IMR-90 (cell line): ENCODE results near the gene KCTD3. TPM values are rescaled to one million over a fixed set of nuclear protein-coding genes. Genes with fewer than 3 reads are reported as not detected.
A peak's percentile ranks its signal among the peaks of the same experiment; 100 is the strongest.

ENCODE experiments used
- ATAC-seq: fragments of 200-7000 bp; cut with Tn5 transposase; 2 replicates; pipeline ENCODE4 v1.9.1; 2020; ENCODE audit warnings: low read depth, mild to moderate bottlenecking, moderate library complexity
- BruUV-seq: library from RNA; stranded (reverse); fragments of 400-500 nt; replicated peaks from 2 replicates; lab custom pipeline; 2021; lab: Mats Ljungman, UMichigan
- CTCF ChIA-PET: fragments of 300-600 bp; formaldehyde crosslinking; extraction: SDS; loops from one replicate; lab custom pipeline; 2021; ENCODE audit warnings: antibody characterized with exemption; lab: Yijun Ruan, JAX
- POLR2A ChIA-PET: fragments of 300-600 bp; sonication (Branson Sonifier 250); formaldehyde crosslinking; loops from one replicate; lab custom pipeline; 2022; ENCODE audit warnings: antibody characterized with exemption; ENCODE audit not compliant: unreplicated experiment; lab: Charles Lee
- DNase-seq: peaks from one replicate; pipeline ENCODE4 v3.0.0; 2013
- H2AFZ ChIP-seq: replicated peaks from 2 replicates; pipeline ENCODE3; 2013; ENCODE audit warnings: low read length, mild to moderate bottlenecking; ENCODE audit not compliant: poor library complexity
- H2AK5ac ChIP-seq: 2 replicates; pipeline ENCODE4 v1.6.1; 2013; ENCODE audit warnings: low read depth, low read length, inconsistent platforms
- H2AK9ac ChIP-seq: replicated peaks from 2 replicates; pipeline ENCODE3; 2013; ENCODE audit warnings: mild to moderate bottlenecking, low read depth, low read length, moderate library complexity; ENCODE audit not compliant: poor library complexity
- H2BK120ac ChIP-seq: 2 replicates; pipeline ENCODE4 v1.6.1; 2013; ENCODE audit warnings: low read depth, low read length, inconsistent platforms
- H2BK15ac ChIP-seq: 3 replicates; pipeline ENCODE4 v1.6.1; 2013; ENCODE audit warnings: low read depth, low read length, inconsistent platforms
- H2BK20ac ChIP-seq: 2 replicates; pipeline ENCODE4 v1.6.1; 2013; ENCODE audit warnings: low read depth, mild to moderate bottlenecking, inconsistent platforms, low read length, moderate library complexity
- H2BK5ac ChIP-seq: 2 replicates; pipeline ENCODE4 v1.6.1; 2013; ENCODE audit warnings: mild to moderate bottlenecking, low read depth, low read length, inconsistent platforms; ENCODE audit not compliant: poor library complexity, severe bottlenecking
- H3K14ac ChIP-seq: replicated peaks from 2 replicates; pipeline ENCODE4 v1.6.1; 2013; ENCODE audit warnings: low read depth, low read length, inconsistent platforms
- H3K18ac ChIP-seq: 2 replicates; pipeline ENCODE4 v1.6.1; 2013; ENCODE audit warnings: low read depth, low read length, control low read depth
- H3K23ac ChIP-seq: 2 replicates; pipeline ENCODE4 v1.6.1; 2013; ENCODE audit warnings: low read depth, low read length, inconsistent platforms
- H3K27ac ChIP-seq: 2 replicates; pipeline ENCODE4 v1.5.1; 2013; ENCODE audit warnings: mild to moderate bottlenecking, control low read depth, low read length; ENCODE audit not compliant: insufficient read depth
- H3K27me3 ChIP-seq: 2 replicates; pipeline ENCODE4 v1.6.1; 2013; ENCODE audit warnings: low read length; ENCODE audit not compliant: control insufficient read depth, insufficient read depth
- H3K36me3 ChIP-seq: 2 replicates; pipeline ENCODE4 v1.6.1; 2013; ENCODE audit warnings: low read length, mixed read lengths; ENCODE audit not compliant: control insufficient read depth, insufficient read depth
- H3K4ac ChIP-seq: 2 replicates; pipeline ENCODE4 v1.6.1; 2013; ENCODE audit warnings: low read depth, low read length, inconsistent platforms
- H3K4me1 ChIP-seq: 2 replicates; pipeline ENCODE4 v1.6.1; 2013; ENCODE audit warnings: low read length, mixed read lengths; ENCODE audit not compliant: control insufficient read depth, insufficient read depth
- H3K4me2 ChIP-seq: 2 replicates; pipeline ENCODE4 v1.6.1; 2013; ENCODE audit warnings: low read depth, mild to moderate bottlenecking, control low read depth, low read length, moderate library complexity
- H3K4me3 ChIP-seq: 2 replicates; pipeline ENCODE4 v1.5.1; 2013; ENCODE audit warnings: low read depth, mild to moderate bottlenecking, control low read depth, low read length, moderate library complexity; ENCODE audit not compliant: insufficient read depth
- H3K56ac ChIP-seq: 2 replicates; pipeline ENCODE4 v1.6.1; 2013; ENCODE audit warnings: low read length, inconsistent platforms; ENCODE audit not compliant: insufficient read depth; ENCODE audit errors: extremely low read depth
- H3K79me1 ChIP-seq, 2 experiments: 2 replicates each; pipeline ENCODE4 v1.6.1; 2013; ENCODE audit warnings: low read length in 2 of 2, inconsistent platforms in 1 of 2, low read depth in 1 of 2
- H3K9ac ChIP-seq: 2 replicates; pipeline ENCODE4 v1.6.1; 2013; ENCODE audit warnings: low read depth, low read length, control low read depth
- H3K9me1 ChIP-seq: 2 replicates; pipeline ENCODE4 v1.6.1; 2013; ENCODE audit warnings: low read length, inconsistent platforms; ENCODE audit not compliant: insufficient read depth
- H3K9me3 ChIP-seq: 2 replicates; pipeline ENCODE4 v1.6.1; 2013; ENCODE audit warnings: low read length; ENCODE audit not compliant: control insufficient read depth, insufficient read depth
- H4K20me1 ChIP-seq: 2 replicates; pipeline ENCODE4 v1.6.1; 2013; ENCODE audit warnings: low read length, inconsistent platforms; ENCODE audit not compliant: insufficient read depth
- H4K5ac ChIP-seq: 2 replicates; pipeline ENCODE4 v1.6.1; 2013; ENCODE audit warnings: mild to moderate bottlenecking, low read depth, low read length, control low read depth
- H4K8ac ChIP-seq, 2 experiments: 2 replicates each; pipeline ENCODE4 v1.6.1; 2013; ENCODE audit warnings: low read depth in 2 of 2, low read length in 2 of 2, control low read depth in 1 of 2, inconsistent platforms in 1 of 2
- H4K91ac ChIP-seq: 2 replicates; pipeline ENCODE4 v1.6.1; 2013; ENCODE audit warnings: low read depth, low read length, inconsistent platforms; ENCODE audit not compliant: insufficient read depth
- BHLHE40 ChIP-seq: fragments of 150-350 bp; IDR thresholded peaks from 2 replicates; pipeline ENCODE4 v1.6.1; 2016; ENCODE audit warnings: mild to moderate bottlenecking, low read depth, low read length
- CEBPB ChIP-seq: IDR thresholded peaks from 2 replicates; pipeline ENCODE4 v1.6.1; 2012; ENCODE audit warnings: low read depth, low read length, improper control_type of control experiment
- CHD1 ChIP-seq: IDR thresholded peaks from 2 replicates; pipeline ENCODE4 v1.6.1; 2012; ENCODE audit warnings: low read depth, low read length, improper control_type of control experiment
- CTCF ChIP-seq: conservative IDR thresholded peaks from 2 replicates; pipeline ENCODE4 v1.5.1; 2012; ENCODE audit warnings: mild to moderate bottlenecking, low read depth, low read length, improper control_type of control experiment
- FOS ChIP-seq: fragments of 150-350 bp; IDR thresholded peaks from 2 replicates; pipeline ENCODE4 v1.6.1; 2016; ENCODE audit warnings: low read depth, low read length
- MAFK ChIP-seq: IDR thresholded peaks from 2 replicates; pipeline ENCODE4 v1.6.1; 2012; ENCODE audit warnings: low read depth, low read length, improper control_type of control experiment
- MAZ ChIP-seq: IDR thresholded peaks from 2 replicates; pipeline ENCODE4 v1.6.1; 2012; ENCODE audit warnings: low read depth, mild to moderate bottlenecking, low read length, improper control_type of control experiment, moderate library complexity, borderline replicate concordance
- MXI1 ChIP-seq: IDR thresholded peaks from 2 replicates; pipeline ENCODE4 v1.6.1; 2012; ENCODE audit warnings: low read depth, mild to moderate bottlenecking, low read length, moderate library complexity, borderline replicate concordance
- NFE2L2 ChIP-seq: fragments of 150-350 bp; IDR thresholded peaks from 2 replicates; pipeline ENCODE4 v1.6.1; 2016; ENCODE audit warnings: low read depth, mild to moderate bottlenecking, low read length
- POLR2A ChIP-seq: IDR thresholded peaks from 2 replicates; pipeline ENCODE4 v1.6.1; 2012; ENCODE audit warnings: mild to moderate bottlenecking, low read depth, low read length
- RAD21 ChIP-seq: IDR thresholded peaks from 2 replicates; pipeline ENCODE4 v1.6.1; 2012; ENCODE audit warnings: low read length, improper control_type of control experiment
- RFX5 ChIP-seq: IDR thresholded peaks from 2 replicates; pipeline ENCODE4 v1.8.0; 2012; ENCODE audit warnings: low read depth, mild to moderate bottlenecking, low read length, moderate library complexity
- SMC3 ChIP-seq: fragments of 150-350 bp; IDR thresholded peaks from 2 replicates; pipeline ENCODE4 v1.6.1; 2016; ENCODE audit warnings: low read depth, mild to moderate bottlenecking, antibody characterized with exemption, low read length, moderate library complexity
- WGBS, 2 experiments: methylation state at CpG; one replicate each; pipeline versions ENCODE4 v1.1.5 to v1.1.7; 2013; ENCODE audit warnings: missing lambda C conversion rate in 2 of 2; ENCODE audit not compliant: insufficient read length in 1 of 2; ENCODE audit errors: extremely low coverage in 2 of 2; 5-methylcytosine and 5-hydroxymethylcytosine counted together
- dilution Hi-C: fragments of 300-500 bp; cut with HindIII; formaldehyde crosslinking; loops from one replicate; pipeline ENCODE4 v1.14.3; 2018; ENCODE audit warnings: low sequenced_read_pairs; ENCODE audit not compliant: unreplicated experiment
- in situ Hi-C: fragments of 300-500 bp; cut with MboI; formaldehyde crosslinking; loops from 3 replicates; pipeline ENCODE4 v1.14.3; 2019; ENCODE audit warnings: low sequenced_read_pairs, inconsistent platforms, mixed read lengths
- intact Hi-C: fragments of 100-400 bp; cut with micrococcal nuclease; formaldehyde crosslinking; loops from 2 replicates; pipeline ENCODE4 v1.10.0; 2022
- polyA plus RNA-seq, 3 experiments: library from polyadenylated mRNA; depleted of rRNA; stranded (reverse); fragments of >200 nt; gene quantifications; 2 replicates each; pipeline ENCODE4 v1.2.3, GENCODE V29; 2012; ENCODE audit warnings: low replicate concordance in 1 of 3
- total RNA-seq: library from RNA; depleted of rRNA; stranded (reverse); fragments of >200 nt; gene quantifications from 2 replicates; pipeline ENCODE4 v1.2.3, GENCODE V29; 2012
- TF ChIP-seq, protein P1 (sequence below): fragments of 150-350 bp; IDR thresholded peaks from 2 replicates; pipeline ENCODE4 v1.6.1; 2016; ENCODE audit warnings: low read depth, mild to moderate bottlenecking, low read length, moderate library complexity, borderline replicate concordance
- TF ChIP-seq, protein P2 (sequence below): fragments of 150-350 bp; IDR thresholded peaks from 2 replicates; pipeline ENCODE4 v1.6.1; 2017; ENCODE audit warnings: mild to moderate bottlenecking, antibody characterized with exemption, low read length, low read depth

Gene KCTD3
- total and polyA plus RNA-seq, 2 of the 4 experiments (the other 2 are of a cell fraction): 43.6 to 49.5 TPM

DNA sequence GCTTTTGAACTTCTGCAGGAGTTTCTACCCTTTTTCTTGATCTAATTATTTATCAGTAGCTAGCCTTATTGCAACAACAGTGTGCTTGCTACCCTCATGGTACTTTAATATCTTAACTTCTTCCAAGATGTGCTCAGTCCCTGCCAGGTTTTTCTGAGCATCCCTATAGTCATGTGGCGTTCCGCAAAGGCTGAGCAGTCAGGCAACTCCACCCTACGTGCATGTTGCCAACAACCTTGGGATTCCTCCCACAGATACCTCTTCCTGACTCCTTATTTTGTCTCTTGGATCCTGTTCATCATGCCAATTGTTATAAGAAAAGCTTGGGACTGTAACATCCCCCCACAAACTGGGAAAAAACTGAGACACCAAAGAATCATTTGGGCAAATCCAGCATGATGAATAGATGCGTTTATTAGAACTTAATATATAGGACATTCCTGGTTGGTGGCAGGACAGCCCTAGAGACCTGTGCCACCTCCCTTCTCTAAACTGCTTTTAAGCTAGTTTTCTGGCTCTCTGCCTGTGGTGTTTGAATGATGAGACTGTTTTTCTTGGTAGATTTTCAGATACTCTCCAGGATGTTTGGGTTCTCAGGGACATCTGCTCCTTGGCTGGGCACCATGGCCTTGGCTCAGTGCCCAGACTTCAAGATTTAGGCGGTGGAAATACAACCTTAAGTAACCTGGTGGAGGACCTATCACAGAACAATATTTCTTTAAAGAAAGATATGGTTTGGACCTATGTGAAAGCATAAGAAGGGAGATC lies 27.1 kb upstream of the KCTD3 start:
- no peaks in the 10 kb centered on the region for H3K9me1 ChIP-seq
- H3K56ac ChIP-seq: no peak overlapping the region
- no peak overlapping the region for H4K91ac ChIP-seq
- ATAC-seq (no peak), DNase-seq (peak; percentile 23)
- no peak overlapping the region for H3K23ac ChIP-seq
- CTCF ChIA-PET: no interaction called here
- no peak overlapping the region for H2AK9ac ChIP-seq
- no peaks in the 10 kb centered on the region for H4K20me1 ChIP-seq
- no peak overlapping the region for H3K4me2 ChIP-seq
- H3K9ac ChIP-seq: no peak overlapping the region
- no peak overlapping the region for H3K14ac ChIP-seq
- no peaks in the 10 kb centered on the region for H3K27me3 ChIP-seq
- dilution Hi-C loops (loop anchor here (25.0 kb wide), 1 partner anchor 878 kb away; no protein-coding TSS in a partner anchor), intact Hi-C loops (no loop called here), in situ Hi-C loops (loop anchor here (25.0 kb wide), 1 partner anchor 1303 kb away; no protein-coding TSS in a partner anchor)
- no peaks in the 10 kb centered on the region for H3K79me1 ChIP-seq
- no peak overlapping the region for H2AFZ ChIP-seq
- no peak overlapping the region for H3K4ac ChIP-seq
- H3K9me3 ChIP-seq: no peaks in the 10 kb centered on the region
- H2AK5ac ChIP-seq: no peak overlapping the region
- no peak overlapping the region for H2BK5ac ChIP-seq
- no peak overlapping the region for H3K18ac ChIP-seq
- no peaks in the 10 kb centered on the region; the same call in 1 of the 2 replicates for H3K4me1 ChIP-seq
- H2BK120ac ChIP-seq: no peak overlapping the region
- POLR2A ChIA-PET: no interaction called here
- no peak overlapping the region for H4K8ac ChIP-seq
- 100% methylated on average over 2 of the region's 5 CpGs; no CpG with 5 or more reads in 1 of the 2 experiments for WGBS, 2 experiments
- no peaks in the 10 kb centered on the region for H3K36me3 ChIP-seq
- no peak overlapping the region for H3K27ac ChIP-seq
- no peak overlapping the region for H2BK20ac ChIP-seq
- no peak overlapping the region for H2BK15ac ChIP-seq
- no peak overlapping the region for H4K5ac ChIP-seq
- BruUV-seq: no TSS peak
- no peak overlapping the region for H3K4me3 ChIP-seq
- TF ChIP-seq MXI1: no peak
- no peak for TF ChIP-seq RFX5
- TF ChIP-seq POLR2A: no peak
- TF ChIP-seq MAFK: no peak
- no peak for TF ChIP-seq CHD1
- TF ChIP-seq FOS: no peak
- TF ChIP-seq, protein P1, sequence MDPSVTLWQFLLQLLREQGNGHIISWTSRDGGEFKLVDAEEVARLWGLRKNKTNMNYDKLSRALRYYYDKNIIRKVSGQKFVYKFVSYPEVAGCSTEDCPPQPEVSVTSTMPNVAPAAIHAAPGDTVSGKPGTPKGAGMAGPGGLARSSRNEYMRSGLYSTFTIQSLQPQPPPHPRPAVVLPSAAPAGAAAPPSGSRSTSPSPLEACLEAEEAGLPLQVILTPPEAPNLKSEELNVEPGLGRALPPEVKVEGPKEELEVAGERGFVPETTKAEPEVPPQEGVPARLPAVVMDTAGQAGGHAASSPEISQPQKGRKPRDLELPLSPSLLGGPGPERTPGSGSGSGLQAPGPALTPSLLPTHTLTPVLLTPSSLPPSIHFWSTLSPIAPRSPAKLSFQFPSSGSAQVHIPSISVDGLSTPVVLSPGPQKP: no peak
- no peak for TF ChIP-seq RAD21
- no peak for TF ChIP-seq BHLHE40
- TF ChIP-seq, protein P2, sequence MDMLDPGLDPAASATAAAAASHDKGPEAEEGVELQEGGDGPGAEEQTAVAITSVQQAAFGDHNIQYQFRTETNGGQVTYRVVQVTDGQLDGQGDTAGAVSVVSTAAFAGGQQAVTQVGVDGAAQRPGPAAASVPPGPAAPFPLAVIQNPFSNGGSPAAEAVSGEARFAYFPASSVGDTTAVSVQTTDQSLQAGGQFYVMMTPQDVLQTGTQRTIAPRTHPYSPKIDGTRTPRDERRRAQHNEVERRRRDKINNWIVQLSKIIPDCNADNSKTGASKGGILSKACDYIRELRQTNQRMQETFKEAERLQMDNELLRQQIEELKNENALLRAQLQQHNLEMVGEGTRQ: no peak
- TF ChIP-seq NFE2L2: no peak
- no peak for TF ChIP-seq SMC3
- no peak for TF ChIP-seq CEBPB
- no peak for TF ChIP-seq CTCF
- TF ChIP-seq MAZ: no peak
